HG02970 (cell line): ENCODE results near the gene DAB2IP.

Source experiments
- ATAC-seq: cut with Tn5 transposase; IDR thresholded peaks from one replicate; pipeline ENCODE4 v1.9.1; 2021; ENCODE audit warnings: mild to moderate bottlenecking, moderate library complexity, moderate number of reproducible peaks; ENCODE audit not compliant: unreplicated experiment, low FRiP score

DAB2IP gene

GRCh38 chr9:121681404-121681803 is 30.0 kb downstream of the DAB2IP start:
- no peak for ATAC-seq

GRCh38 chr9:121682201-121682600 is 30.8 kb downstream of the DAB2IP start:
- no peak for ATAC-seq

- no peak for ATAC-seq
Observed at GRCh38 chr9:121682926-121683515, 31.6 kb downstream of the DAB2IP start.

GRCh38 chr9:121683652-121684051 is 32.2 kb downstream of the DAB2IP start:
- ATAC-seq, result no peak

- no peak for ATAC-seq
Observed at GRCh38 chr9:121684381-121685145, 33.1 kb downstream of the DAB2IP start.

GRCh38 chr9:121685146-121685794 is 33.8 kb downstream of the DAB2IP start:
- ATAC-seq, result no peak

GRCh38 chr9:121685795-121686377 is 34.5 kb downstream of the DAB2IP start:
- ATAC-seq, result no peak

GRCh38 chr9:121686930-121687541 is 35.6 kb downstream of the DAB2IP start:
- no peak for ATAC-seq

- no peak for ATAC-seq
Observed at GRCh38 chr9:121688146-121688680, 36.8 kb downstream of the DAB2IP start.

GRCh38 chr9:121688681-121689080 is 37.2 kb downstream of the DAB2IP start:
- no peak for ATAC-seq

- ATAC-seq, result no peak
Observed at GRCh38 chr9:121689461-121690157, 38.2 kb downstream of the DAB2IP start.

GRCh38 chr9:121690316-121690715 is 38.9 kb downstream of the DAB2IP start:
- no peak for ATAC-seq

- no peak for ATAC-seq
Observed at GRCh38 chr9:121690766-121691165, 39.3 kb downstream of the DAB2IP start.

GRCh38 chr9:121691890-121692289 is 40.5 kb downstream of the DAB2IP start:
- no peak for ATAC-seq

GRCh38 chr9:121692606-121693387 is 41.4 kb downstream of the DAB2IP start:
- ATAC-seq, result no peak

- no peak for ATAC-seq
Observed at GRCh38 chr9:121693388-121693670, 41.9 kb downstream of the DAB2IP start.

GRCh38 chr9:121694001-121694400 is 42.6 kb downstream of the DAB2IP start:
- ATAC-seq, result no peak

- no peak for ATAC-seq
Observed at GRCh38 chr9:121694600-121694999, 43.2 kb downstream of the DAB2IP start.

GRCh38 chr9:121696930-121697329 is 45.5 kb downstream of the DAB2IP start:
- ATAC-seq, result no peak
